Measurements from ENCODE around the gene PABPC4L.
"Not testable (repeated sequence)": the region's sequence is repeated elsewhere in the genome, so short reads cannot be mapped to it uniquely, and the experiment has no call there.

Gene PABPC4L

DNA sequence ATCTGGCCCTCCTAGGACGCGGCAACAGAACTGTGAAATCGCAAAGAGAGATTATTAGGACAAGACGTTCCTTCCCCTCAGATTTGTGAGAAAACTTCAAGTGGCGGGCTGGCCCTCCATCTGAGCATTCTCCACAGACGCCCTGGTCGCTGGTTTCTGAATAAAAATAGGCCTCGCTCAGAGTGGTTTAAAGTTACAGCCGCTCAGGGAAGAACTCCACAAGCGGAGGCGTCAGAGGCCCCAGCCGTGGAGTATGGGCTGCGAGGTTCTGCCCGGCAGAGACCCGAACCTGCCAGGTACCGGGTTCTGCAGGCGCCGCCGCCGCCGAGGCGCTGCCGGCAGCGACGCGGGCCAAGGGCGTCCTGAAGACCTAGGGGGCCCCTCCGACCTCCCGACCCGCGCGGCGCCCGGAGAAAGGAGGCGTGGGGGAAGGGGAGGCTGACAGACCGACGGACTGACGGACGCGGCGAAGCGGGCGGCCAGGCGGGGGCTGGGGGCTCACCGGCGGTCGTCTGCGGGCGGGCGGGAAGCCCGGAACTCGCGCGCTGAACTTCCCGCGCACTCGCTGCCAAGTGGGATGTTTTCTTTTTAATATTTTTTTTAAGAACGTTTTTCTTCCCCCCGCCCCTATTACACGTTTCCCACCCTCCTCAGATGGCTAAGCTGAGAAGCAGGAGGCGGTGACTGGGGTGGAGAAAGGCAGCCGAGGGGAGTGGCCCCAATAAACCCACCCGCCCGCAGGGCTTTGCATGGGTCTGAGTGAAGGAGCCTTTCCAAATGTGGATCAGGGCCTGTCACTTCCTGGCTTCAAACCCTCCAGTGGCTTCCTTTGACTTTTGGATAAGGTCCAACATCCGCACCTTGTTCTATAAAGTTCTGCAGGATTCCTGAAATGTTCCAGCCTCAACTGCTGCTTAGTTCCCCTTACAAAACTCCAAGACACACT is at the start of gene PABPC4L:
PABPC4L (minus strand) TSS at position 574 of the 946 bp plus-strand sequence. CDS start 770 bp downstream, outside the sequence.
- DNase-seq = no peak

DNA sequence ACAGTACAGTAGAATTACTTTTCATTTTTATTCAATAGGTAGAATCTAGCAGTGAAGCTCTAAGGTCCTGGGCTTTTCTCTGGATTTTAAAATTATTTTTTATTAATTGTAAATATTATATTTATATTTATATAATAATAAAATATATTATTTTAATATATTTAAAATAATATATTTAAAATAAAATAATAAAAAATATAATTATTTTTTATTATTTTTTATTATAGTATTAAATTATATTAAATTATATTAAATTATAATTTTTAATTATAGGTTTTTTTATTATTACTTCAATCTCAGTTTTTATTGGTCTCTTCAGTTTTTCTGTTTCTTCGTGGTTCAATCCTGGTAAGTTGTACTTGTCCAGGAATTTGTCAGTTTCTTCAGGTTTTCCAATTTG is 49.7 kb upstream of the PABPC4L start:
- DNase-seq = no peak

DNA sequence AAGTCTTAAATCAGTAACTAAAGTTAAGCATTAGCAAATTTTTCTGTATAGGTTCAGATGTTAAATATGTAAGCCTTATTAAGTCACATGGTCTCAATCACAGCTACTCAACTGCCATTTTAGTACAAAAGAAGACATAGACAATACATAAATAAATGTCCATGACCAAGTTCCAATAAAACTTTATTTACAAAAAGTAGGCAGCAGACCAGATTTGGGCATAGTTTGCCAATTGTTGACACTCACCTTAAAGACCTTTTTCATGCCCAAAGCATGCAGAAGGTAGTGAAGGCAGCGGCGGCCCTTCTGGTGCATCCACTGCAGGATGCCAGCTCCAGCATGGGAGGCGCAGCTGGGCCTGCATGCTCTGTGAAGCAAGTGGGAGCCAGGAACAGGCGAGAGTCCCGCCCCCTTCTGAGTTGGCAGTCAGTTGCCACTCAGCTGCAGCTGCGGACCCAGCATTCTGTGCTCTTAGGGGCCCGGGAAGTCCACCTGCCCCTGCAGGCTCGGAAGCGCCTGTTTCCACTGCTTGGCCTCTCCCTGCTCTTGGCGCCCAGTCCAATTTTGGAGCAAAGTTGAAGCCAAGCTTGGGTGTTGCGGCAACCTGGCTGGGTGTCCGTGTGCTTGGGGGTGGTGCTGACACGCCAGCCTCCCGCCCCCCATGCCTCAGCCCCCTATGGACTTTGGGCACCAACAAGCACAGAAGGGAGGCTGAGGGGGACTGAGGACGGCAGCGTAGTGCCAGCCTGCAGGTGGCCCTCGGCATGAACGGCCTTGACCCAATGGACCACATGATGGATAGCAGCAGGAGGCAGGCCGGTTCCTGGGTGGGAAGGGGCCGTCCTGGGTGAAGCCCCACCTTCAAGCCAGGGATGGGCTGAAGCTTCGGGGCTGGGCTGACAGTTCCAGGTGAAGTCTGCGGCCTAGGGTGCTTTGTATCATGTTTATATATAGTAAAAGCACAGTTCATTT is 42.4 kb upstream of the PABPC4L start:
- DNase-seq = no peak

DNA sequence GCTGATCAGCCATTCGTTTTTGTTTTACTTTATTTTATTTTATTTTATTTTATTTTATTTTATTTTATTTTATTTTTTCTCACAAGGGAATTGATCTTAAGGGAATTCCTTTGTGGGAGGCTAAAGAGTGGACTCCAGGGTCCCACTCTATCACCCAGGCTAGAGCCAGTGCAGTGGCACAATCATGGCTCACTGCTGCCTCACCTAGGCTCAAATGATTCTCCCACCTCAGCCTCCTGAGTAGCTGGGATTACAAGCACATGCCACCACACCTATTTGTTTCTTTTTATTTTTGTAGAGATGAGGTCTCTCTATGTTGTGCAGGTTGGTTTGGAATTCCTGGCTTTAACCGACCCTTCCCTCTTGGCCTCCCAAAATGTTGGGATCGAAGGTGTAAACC is 17.5 kb upstream of the PABPC4L start:
- no peak for DNase-seq

DNA sequence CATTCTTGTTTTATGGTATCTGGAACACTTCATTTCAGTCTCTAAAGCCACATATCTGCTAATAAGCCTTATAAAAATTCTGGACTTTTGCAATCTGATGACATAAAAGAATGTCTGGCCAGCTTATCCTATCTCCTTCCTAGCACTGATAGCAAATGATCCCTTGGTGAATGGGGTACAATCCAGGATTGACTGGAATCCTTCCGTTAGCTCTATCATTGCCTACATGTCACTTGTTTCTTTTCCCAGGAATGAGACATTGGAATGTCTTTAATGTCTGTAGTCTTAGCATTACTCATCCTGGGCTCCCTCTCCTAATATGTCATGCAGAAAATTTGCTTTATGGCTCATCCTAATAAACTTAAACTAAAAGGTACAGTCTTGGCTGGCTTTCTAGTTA is 14.8 kb upstream of the PABPC4L start:
- DNase-seq = no peak

DNA sequence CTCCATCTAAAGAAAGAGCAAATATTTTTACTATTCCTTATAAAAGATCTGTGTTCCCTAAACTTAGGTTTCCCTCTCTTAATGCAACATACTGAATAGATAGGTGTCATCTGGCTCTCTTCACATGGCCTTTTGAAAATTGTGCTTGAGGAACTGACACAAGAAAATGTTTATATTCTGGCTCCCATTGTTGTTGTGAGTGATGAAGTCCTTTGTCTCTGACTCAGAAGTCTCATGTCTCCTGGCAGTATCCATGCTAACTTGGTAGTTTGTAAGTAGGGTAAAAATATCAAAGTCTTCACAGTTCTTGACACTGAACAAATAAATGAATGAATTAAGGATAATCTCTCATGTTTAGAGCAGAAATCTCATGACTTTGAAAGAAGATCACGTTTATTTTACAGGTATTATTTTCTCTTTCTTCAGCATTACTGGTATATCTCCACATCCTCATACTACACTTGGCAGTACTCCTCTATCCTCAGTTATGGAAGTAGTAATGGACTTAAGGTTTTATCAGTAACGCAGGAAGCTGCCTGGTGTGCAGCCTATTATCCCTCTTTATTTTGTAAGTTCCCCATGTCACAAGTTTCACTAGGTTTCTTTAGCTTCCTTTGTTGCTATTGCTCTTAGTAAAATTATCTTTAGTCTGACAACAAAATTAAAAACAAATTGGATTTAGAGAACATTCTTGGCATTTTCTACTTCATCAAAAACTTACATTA is 14.2 kb upstream of the PABPC4L start:
- DNase-seq = no peak

DNA sequence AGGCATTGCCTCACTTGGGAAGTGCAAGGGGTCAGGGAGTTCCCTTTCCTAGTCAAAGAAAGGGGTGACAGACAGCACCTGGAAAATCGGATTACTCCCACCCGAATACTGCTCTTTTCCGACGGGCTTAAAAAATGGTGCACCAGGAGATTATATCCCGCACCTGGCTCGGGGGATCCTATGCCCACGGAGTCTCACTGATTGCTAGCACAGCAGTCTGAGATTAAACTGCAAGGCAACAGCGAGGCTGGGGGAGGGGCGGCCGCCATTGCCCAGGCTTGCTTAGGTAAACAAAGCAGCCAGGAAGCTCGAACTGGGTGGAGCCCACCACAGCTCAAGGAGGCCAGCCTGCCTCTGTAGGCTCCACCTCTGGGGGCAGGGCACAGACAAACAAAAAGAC is 6.4 kb upstream of the PABPC4L start:
- not testable (repeated sequence) for DNase-seq

DNA sequence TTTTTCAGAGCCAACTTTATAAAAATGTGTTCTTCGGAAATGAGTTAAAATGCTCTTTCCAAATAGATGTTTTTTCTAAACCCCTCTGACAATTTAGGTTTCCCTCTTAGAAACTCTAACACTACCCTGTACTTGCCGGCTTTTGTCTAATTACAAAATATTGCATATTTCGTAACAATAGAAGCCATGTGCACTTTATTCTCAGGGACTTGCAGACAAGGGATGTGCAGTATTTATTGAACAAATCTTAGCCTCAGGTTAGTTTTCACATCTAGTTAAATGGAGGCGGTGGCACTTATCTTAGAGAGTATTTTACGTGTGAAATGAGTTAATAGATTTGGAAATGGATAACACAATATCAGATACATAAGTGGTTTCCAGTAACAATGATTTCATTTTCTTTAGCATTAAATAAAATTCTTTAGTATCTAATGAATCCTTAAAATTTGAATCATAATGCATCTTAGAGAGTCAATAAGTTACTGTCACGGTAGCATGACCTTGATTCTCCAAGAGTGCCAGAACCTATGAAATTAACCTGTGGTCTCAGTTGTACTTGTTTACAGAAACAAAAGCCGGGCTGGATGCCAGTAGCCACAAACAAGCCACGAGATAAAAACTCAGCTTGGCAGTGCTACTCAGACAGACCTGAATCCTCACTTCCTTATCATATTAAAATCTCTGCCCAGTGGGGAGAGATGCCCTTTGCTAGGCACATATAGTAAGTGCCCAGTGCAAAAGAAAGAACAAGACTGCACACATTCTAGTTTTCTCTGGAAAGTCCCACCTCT is 772 bp upstream of the PABPC4L start:
- no peak for DNase-seq

DNA sequence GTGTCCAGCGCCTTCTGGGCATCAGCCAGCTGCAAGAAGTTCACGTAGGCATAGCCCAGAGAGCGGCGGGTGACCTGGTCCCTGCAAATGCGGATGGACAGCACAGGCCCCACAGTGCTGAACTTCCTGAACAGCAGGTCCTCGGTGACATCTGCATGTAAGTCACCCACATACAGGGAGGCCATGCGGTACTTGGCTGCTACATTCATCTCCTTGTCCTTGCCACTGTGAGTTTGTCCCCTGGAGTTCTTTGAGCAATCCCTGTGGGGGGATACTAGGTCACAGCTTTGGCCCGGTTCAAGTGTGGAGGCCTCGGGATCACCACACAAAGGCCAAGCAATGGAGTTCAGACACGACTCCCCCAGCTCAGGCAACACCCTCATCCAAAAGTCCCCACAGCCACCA is 776 bp downstream of the PABPC4L start:
- no peak for DNase-seq

DNA sequence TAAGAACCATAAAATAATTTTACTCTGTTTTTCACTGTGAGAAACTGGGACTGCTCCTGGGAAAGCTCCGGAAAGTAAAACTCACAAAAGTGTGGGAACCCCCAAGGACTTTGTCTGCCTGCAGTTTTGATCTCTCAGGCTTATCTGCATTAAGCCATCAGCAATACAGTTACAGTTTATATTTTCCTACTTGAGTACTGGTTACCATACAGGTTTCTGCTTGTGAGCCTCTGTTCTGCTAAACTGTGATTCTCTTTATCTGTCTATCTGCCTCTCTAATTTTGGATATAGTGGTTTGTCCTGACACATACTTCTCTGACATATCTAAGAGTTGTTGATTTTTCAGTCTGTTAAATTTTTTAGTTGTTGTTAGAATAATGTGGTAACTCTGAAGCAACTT is 11.6 kb downstream of the PABPC4L start:
- DNase-seq = no peak

DNA sequence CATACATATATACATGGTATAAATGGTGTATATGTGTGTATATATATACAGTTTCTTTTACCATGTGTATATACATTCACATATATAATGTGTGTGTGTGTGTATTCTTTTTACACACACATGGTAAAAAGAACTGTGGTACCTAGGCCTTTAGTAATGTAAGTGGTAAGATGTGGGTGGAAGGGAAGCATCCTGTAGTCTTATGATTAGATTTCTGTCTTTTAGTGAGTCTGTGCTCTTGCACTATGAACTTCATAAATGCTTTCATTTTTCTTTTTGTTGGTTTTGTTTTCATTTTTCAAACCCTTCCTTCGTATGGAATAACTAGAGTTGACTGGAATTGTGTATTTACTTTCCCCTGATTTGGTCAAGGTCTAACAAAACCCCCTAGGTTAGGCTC is 12.1 kb downstream of the PABPC4L start:
- DNase-seq = no peak

DNA sequence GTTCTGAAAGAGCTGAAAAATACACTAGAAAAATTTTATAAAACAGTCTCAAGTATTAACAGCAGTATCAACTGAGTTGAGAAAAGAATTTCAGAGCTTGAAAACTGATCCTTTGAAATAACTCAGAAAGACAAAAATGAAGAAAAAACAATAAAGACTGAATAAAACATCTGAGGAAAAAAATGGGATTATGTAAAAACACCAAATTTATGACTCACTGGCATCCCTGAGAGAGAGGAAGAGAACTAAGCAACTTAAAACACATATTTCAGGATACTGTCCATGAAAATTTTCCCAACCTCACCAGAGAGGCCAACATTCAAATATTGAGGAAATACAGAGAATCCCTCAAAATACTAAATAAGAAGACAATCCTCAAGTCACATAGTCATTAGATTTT is 22.9 kb downstream of the PABPC4L start:
- no peak for DNase-seq

DNA sequence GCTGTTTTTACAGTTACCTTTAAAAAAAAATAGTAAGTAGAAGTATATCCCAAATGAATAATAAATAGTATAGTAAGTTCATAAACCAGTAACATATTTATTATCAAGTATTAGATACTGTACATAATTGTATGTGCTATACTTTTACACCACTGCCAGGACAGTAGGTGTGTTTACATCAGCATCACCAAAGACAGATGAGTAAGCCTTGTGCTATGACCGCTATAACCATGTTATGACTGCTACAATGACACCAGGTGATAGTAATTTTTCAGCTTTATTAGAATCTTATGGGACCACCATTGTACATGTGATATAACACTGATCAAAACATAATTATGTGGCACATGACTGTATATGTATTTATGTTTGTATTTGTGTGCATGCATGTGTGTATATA is 27.3 kb downstream of the PABPC4L start:
- no peak for DNase-seq

DNA sequence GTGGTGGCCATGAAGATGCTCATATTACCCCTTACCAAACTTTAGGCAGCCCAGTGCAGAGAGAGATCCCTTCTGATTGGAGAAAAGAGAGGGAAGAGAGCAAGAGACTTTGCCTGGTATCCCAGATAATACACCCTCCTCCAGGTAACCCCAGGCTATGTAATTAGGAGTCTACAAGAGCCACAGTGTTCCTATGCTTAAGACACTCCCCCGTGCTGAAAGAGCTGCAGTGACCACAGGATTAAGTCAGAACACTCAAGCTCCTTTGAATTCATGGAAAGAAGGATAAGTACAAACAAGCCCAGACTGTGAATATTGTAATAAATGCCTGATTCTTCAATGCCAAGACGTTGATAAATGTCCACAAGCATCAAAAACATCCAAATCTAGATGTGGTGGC is 41.4 kb downstream of the PABPC4L start:
- DNase-seq = no peak

DNA sequence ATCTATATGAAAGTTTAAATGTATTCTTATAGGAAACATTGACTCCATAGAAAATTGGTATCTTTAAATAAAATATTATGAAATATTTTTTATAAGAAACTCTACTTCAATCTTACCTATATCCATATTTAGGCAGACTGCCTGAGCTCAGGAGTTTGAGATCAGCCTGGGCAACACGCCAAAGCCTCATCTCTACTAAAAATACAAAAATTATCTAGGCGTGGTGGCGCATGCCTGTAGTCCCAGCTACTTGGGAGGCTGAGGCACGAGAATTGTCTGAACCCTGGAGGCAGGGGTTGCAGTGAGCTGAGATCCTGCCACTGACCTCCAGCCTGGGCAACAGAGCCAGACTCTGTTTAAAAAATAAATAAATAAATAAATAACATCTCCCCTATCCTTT is 47.5 kb downstream of the PABPC4L start:
- DNase-seq = no peak

DNA sequence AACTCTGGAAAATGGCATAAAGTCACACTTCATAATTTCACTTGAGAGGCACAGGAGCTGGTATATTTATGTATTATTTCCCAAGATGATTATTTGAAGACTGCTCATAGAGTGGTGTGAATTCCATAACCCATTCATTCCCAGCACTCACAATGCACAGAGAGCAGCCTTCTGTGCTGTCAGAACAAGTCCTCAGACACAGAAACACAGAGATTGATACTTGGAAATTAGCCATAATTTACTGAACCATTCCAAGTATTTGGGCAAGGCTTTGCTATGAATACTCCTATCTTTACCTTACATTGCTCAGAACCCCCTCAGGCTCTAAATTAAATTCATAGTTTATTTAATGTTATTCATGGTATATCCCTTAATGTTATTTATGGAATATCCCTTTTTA is 53.6 kb downstream of the PABPC4L start:
- no peak for DNase-seq
